CD4-positive, alpha-beta T cell (primary cell): ENCODE data around the gene GLG1. TPM values are rescaled to one million over a fixed set of nuclear protein-coding genes. Genes with fewer than 3 reads are reported as not detected.
"Not testable (repeated sequence)": the region's sequence is repeated elsewhere in the genome, so short reads cannot be mapped to it uniquely, and the experiment has no call there.

Experiments used
- ATAC-seq: fragments of 200-7000 bp; cut with Tn5 transposase; one replicate; pipeline ENCODE4 v1.10.0; 2022; ENCODE audit warnings: mild to moderate bottlenecking; ENCODE audit not compliant: poor library complexity
- CTCF ChIA-PET: fragments of 350-600 bp; sonication (Branson Sonifier 250); formaldehyde crosslinking; loops from one replicate; lab custom pipeline; 2021; ENCODE audit warnings: antibody characterized with exemption, inconsistent platforms; lab: Charles Lee
- POLR2A ChIA-PET: fragments of 350-600 bp; sonication (Branson Sonifier 250); formaldehyde crosslinking; loops from one replicate; lab custom pipeline; 2021; ENCODE audit warnings: antibody characterized with exemption, inconsistent platforms; lab: Charles Lee
- DNase-seq, 14 experiments: peaks; one replicate each; pipeline ENCODE4 v3.0.0-alpha.2; 2013 to 2020; ENCODE audit warnings: mixed read lengths in 2 of 14
- H3K27ac ChIP-seq, 2 donors: one replicate each; pipeline versions ENCODE4 v1.5.1 to v1.7.0; 2013; ENCODE audit warnings: low read length in 2 of 2, low read depth in 1 of 2, mild to moderate bottlenecking in 1 of 2
- H3K27me3 ChIP-seq, 2 experiments: 1 replicate in 1 of 2; 2 replicates in 1 of 2; pipeline versions ENCODE4 v1.6.1 to v1.7.0; 2013; ENCODE audit warnings: low read length in 2 of 2, control low read depth in 1 of 2, mild to moderate bottlenecking in 1 of 2, moderate library complexity in 1 of 2; ENCODE audit not compliant: insufficient read depth in 2 of 2, control insufficient read depth in 1 of 2
- H3K36me3 ChIP-seq: one replicate; pipeline ENCODE4 v1.6.1; 2013; ENCODE audit warnings: low read length, control low read depth; ENCODE audit not compliant: insufficient read depth
- H3K4me1 ChIP-seq: one replicate; pipeline ENCODE4 v1.6.1; 2013; ENCODE audit warnings: low read length, control low read depth; ENCODE audit not compliant: insufficient read depth
- H3K4me3 ChIP-seq: one replicate; pipeline ENCODE4 v1.5.1; 2013; ENCODE audit warnings: mild to moderate bottlenecking, low read length, moderate library complexity
- H3K9me3 ChIP-seq, 2 experiments: 1 replicate in 1 of 2; 2 replicates in 1 of 2; pipeline versions ENCODE4 v1.6.1 to v1.7.0; 2013; ENCODE audit warnings: low read length in 2 of 2, mild to moderate bottlenecking in 2 of 2, control low read depth in 1 of 2, moderate library complexity in 1 of 2; ENCODE audit not compliant: control insufficient read depth in 1 of 2, insufficient read depth in 1 of 2
- H3K27ac Mint-ChIP-seq: one replicate; pipeline ENCODE4 v1.8.0; 2020; ENCODE audit warnings: mixed read lengths
- H3K27me3 Mint-ChIP-seq: one replicate; pipeline ENCODE4 v1.8.0; 2021; ENCODE audit warnings: mixed read lengths
- H3K36me3 Mint-ChIP-seq: one replicate; pipeline ENCODE4 v1.8.0; 2021; ENCODE audit warnings: low read depth, mixed read lengths
- H3K4me1 Mint-ChIP-seq: one replicate; pipeline ENCODE4 v1.8.0; 2021; ENCODE audit warnings: low read depth, mixed read lengths
- H3K4me3 Mint-ChIP-seq: one replicate; pipeline ENCODE4 v1.8.0; 2020; ENCODE audit warnings: mild to moderate bottlenecking, mixed read lengths
- H3K9me3 Mint-ChIP-seq: one replicate; pipeline ENCODE4 v1.8.0; 2020; ENCODE audit warnings: mixed read lengths
- CTCF ChIP-seq: fragments of 200-600 bp; IDR thresholded peaks from one replicate; pipeline ENCODE4 v1.8.0; 2022; ENCODE audit warnings: antibody characterized with exemption, mild to moderate bottlenecking
- intact Hi-C, 2 experiments: fragments of 100-400 bp; cut with DNase I in 1 of 2; cut with micrococcal nuclease in 1 of 2; formaldehyde crosslinking; loops; one replicate each; pipeline versions ENCODE4 v1.15.1 to v1.9.0; 2023 to 2025; cut with DNase I, micrococcal nuclease
- total RNA-seq, 174 experiments: library from RNA in 2 of 174; stranded (reverse) in 2 of 174; gene quantifications; one replicate each; pipeline ENCODE4 v1.2.3 and lab custom pipeline; 2021 to 2026

The GLG1 gene
- total RNA-seq, 2 experiments from 2014 or later: 110 to 114 TPM

DNA sequence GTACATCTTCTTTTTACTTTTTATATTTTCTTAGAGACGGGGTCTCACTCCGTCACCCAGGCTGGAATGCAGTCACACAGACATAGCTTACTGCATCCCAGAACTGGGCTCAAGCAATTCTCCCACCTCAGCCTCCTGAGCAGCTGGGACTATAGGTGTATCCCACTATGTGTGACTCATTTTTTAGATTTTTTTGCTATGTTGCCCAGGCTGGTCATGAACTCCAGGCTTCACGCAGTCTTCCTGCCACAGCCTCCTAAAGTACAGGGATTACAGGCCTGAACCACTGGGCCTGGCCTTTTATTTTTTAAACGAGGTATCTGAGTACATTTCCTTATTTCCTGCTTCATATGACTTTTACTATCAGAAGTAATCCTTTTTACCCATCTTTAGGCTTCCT lies 48.0 kb downstream of the GLG1 start:
- Mint-ChIP-seq H3K36me3 (peaks cover 38% of the 10 kb centered on the region), H3K4me3 (no peak overlapping the region), H3K4me1 (peaks cover 78% of the 10 kb centered on the region), H3K9me3 (no peaks in the 10 kb centered on the region), H3K27me3 (no peaks in the 10 kb centered on the region), H3K27ac (peak overlapping the region; percentile 77)
- intact Hi-C loops: no loop called here
- H3K27me3 ChIP-seq: no peaks in the 10 kb centered on the region
- POLR2A ChIA-PET: interaction anchor here (0.8 to 1.4 kb wide), 2 partner anchors 10 to 48 kb away, joined by 3 to 5 read pairs; partner anchors contain the start of gene GLG1
- no peak overlapping the region for H3K4me3 ChIP-seq
- DNase-seq: no peak
- H3K9me3 ChIP-seq: no peaks in the 10 kb centered on the region
- CTCF ChIA-PET: no interaction called here
- peaks cover 31% of the 10 kb centered on the region for H3K4me1 ChIP-seq
- no peaks in the 10 kb centered on the region for H3K36me3 ChIP-seq
- TF ChIP-seq CTCF: no peak
- no peak for ATAC-seq
- no peak overlapping the region for H3K27ac ChIP-seq

- Mint-ChIP-seq H3K36me3 (peaks cover 33% of the 10 kb centered on the region), H3K9me3 (no peaks in the 10 kb centered on the region), H3K27ac (peak overlapping the region; percentile 72), H3K27me3 (no peaks in the 10 kb centered on the region), H3K4me3 (no peak overlapping the region), H3K4me1 (peaks cover 65% of the 10 kb centered on the region)
- TF ChIP-seq CTCF: no peak
- H3K4me1 ChIP-seq: peaks cover 20% of the 10 kb centered on the region
- H3K27ac ChIP-seq: no peak overlapping the region
- ATAC-seq: no peak
- POLR2A ChIA-PET: interaction anchor here (1.3 to 2.9 kb wide), 4 partner anchors 9 to 49 kb away, joined by 3 to 10 read pairs (median 4); partner anchors contain the start of gene GLG1
- H3K9me3 ChIP-seq: no peaks in the 10 kb centered on the region
- intact Hi-C loops: no loop called here
- CTCF ChIA-PET: interaction anchor here (0.7 to 1.1 kb wide), 2 partner anchors 10 to 15 kb away, joined by 3 read pairs; no protein-coding TSS in a partner anchor
- no peak for DNase-seq
- H3K27me3 ChIP-seq: no peaks in the 10 kb centered on the region
- H3K4me3 ChIP-seq: no peak overlapping the region
- no peaks in the 10 kb centered on the region for H3K36me3 ChIP-seq
Measured at GRCh38 chr16:74557275-74557674, 49.6 kb downstream of the GLG1 start.

- ChIA-PET CTCF (interaction anchor here (1.1 kb wide), 1 partner anchor 10 kb away, joined by 3 read pairs; no protein-coding TSS in a partner anchor), POLR2A (interaction anchor here (0.6 to 2.9 kb wide), 2 partner anchors 22 to 50 kb away, joined by 4 to 10 read pairs; partner anchors contain the start of gene GLG1)
- Mint-ChIP-seq H3K4me1 (peaks cover 56% of the 10 kb centered on the region), H3K36me3 (peaks cover 24% of the 10 kb centered on the region), H3K4me3 (no peak overlapping the region), H3K9me3 (no peaks in the 10 kb centered on the region), H3K27ac (peak overlapping the region; percentile 39), H3K27me3 (no peaks in the 10 kb centered on the region)
- TF ChIP-seq CTCF: no peak
- peaks cover 18% of the 10 kb centered on the region for H3K4me1 ChIP-seq
- no peak for ATAC-seq
- no peaks in the 10 kb centered on the region for H3K36me3 ChIP-seq
- no peak for DNase-seq
- no peak overlapping the region for H3K4me3 ChIP-seq
- intact Hi-C loops: no loop called here
- no peaks in the 10 kb centered on the region for H3K27me3 ChIP-seq
- no peak overlapping the region for H3K27ac ChIP-seq
- H3K9me3 ChIP-seq: no peaks in the 10 kb centered on the region
Measured at GRCh38 chr16:74556375-74556922, 50.5 kb downstream of the GLG1 start.

DNA sequence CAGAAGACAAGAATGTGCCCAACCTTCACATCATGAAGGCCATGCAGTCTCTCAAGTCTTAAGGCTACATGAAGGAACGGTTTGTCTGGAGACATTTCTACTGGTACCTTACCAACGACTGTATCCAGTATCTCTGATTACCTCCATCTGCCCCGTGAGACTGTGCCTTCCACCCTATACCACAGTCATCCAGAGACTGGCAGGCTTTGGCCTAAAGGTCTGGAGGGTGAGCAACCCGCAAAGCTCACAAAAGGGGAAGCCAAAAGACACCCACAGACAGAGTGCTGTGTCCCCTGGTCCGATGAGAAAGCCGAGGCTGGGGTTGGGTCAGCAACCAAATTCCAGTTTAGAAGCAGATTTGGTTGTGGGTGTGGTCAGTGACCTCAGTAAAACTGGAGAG lies 54.6 kb downstream of the GLG1 start:
- H3K4me1 ChIP-seq, H3K27me3 Mint-ChIP-seq, H3K9me3 ChIP-seq, H3K27ac ChIP-seq, H3K36me3 ChIP-seq, POLR2A ChIA-PET, H3K27ac Mint-ChIP-seq, CTCF ChIA-PET, DNase-seq, intact Hi-C loops, H3K9me3 Mint-ChIP-seq, H3K4me3 Mint-ChIP-seq, ATAC-seq, H3K4me3 ChIP-seq, H3K27me3 ChIP-seq: not testable (repeated sequence)
- Mint-ChIP-seq H3K4me1 (peaks cover 33% of the 10 kb centered on the region), H3K36me3 (peaks cover 14% of the 10 kb centered on the region)

DNA sequence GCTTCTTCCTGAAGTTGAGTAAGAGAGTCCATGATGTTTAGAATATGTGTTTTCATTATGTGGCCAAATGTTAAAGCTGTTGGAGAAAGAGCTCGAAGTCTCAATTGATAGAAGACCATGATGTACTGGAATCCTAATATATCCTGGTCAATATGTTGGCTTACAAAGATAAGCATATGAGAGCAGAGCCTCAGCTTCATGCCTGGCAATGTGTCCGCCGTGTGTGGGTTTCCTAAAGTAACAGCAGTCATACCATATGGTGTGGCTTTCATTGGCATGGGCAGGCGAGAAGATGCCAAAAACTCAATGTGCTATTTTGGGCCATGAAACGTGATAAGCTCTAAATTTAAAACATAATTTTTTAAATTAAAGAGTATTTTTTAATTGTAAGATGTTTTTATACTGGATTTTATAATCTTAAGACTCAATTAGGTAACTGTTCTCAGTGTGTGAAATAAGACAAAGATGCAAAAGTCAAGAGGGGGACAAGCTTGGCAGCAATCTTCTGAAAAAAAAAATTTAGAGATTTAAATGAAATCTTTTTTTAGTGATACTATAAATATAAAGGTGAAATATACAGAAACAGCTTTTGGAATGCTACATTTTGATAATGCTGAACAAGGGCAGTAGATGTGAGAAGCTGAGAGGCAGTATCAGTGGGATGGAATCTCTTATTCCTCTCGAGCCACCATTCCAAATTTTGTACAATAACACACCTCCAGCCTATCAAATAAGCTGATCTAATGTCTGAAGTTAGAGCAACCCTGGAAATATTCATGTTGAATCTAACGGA lies 56.5 kb downstream of the GLG1 start:
- H3K9me3 Mint-ChIP-seq, H3K27ac ChIP-seq, H3K4me3 Mint-ChIP-seq, H3K27me3 ChIP-seq, CTCF ChIA-PET, H3K4me3 ChIP-seq, H3K36me3 ChIP-seq, POLR2A ChIA-PET, DNase-seq, H3K9me3 ChIP-seq, H3K27me3 Mint-ChIP-seq, H3K4me1 ChIP-seq, ATAC-seq, intact Hi-C loops: not testable (repeated sequence)
- H3K36me3 Mint-ChIP-seq: peaks cover 13% of the 10 kb centered on the region
- H3K4me1 Mint-ChIP-seq: peaks cover 29% of the 10 kb centered on the region
- H3K27ac Mint-ChIP-seq: peak overlapping the region; percentile 29
